ENCODE data around the gene UBA7. TPM values are rescaled to one million over a fixed set of nuclear protein-coding genes. Genes with fewer than 3 reads are reported as not detected.

The UBA7 gene
- polyA plus RNA-seq, 1 of the 3 experiments (the other 2 are of a cell fraction): 22.6 TPM

GRCh38 chr3:49757197-49757596 is 56.6 kb downstream of the UBA7 start:
- Histone ChIP-seq H3K9me2 (0 out of 2 replicates have a peak, but pooled peaks cover 2% of the 10 kb centered on the region), H3K9ac (no peak overlapping the region), H3K9me3 (no peaks in the 10 kb centered on the region), H3K36me3 (replicated peaks in 1 of 2; ENCODE audit: control insufficient read depth in 1 of 2, insufficient read depth in 2 of 2, low read length in 1 of 2) (peaks cover 0 to 3% of the 10 kb centered on the region in 2 experiments), H3K79me2 (ENCODE audit: insufficient read depth) (peaks cover 97% of the 10 kb centered on the region), H3K27ac (ENCODE audit: low read depth in 2 of 2, low read length in 1 of 2) (no peak overlapping the region), H4K20me1 (ENCODE audit: insufficient read depth) (peaks cover 74% of the 10 kb centered on the region), H3K4me1 (ENCODE audit: control insufficient read depth in 1 of 2, insufficient read depth in 2 of 2, low read depth in 1 of 2, low read length in 1 of 2) (no peaks in the 10 kb centered on the region), H3K4me2 (no peak overlapping the region), H3K27me3 (ENCODE audit: insufficient read depth) (no peaks in the 10 kb centered on the region), H3F3A (replicated peaks; ENCODE audit: insufficient read depth) (no peaks in the 10 kb centered on the region), H2AFZ (ENCODE audit: low read depth) (no peak overlapping the region), H3K4me3 (ENCODE audit: low read depth in 2 of 2, low read length in 1 of 2) (no peak overlapping the region)
- DNase-seq: no peak
- TF ChIP-seq YY1 (IDR thresholded peaks at IDR 0.05; ENCODE audit: low read depth) (no peak), CTCF (IDR thresholded peaks at IDR 0.05) (no peak), PBX3 (IDR thresholded peaks at IDR 0.05) (no peak), MXI1 (IDR thresholded peaks at IDR 0.05; ENCODE audit: low read depth, low read length) (no peak), SIN3A (IDR thresholded peaks at IDR 0.05; ENCODE audit: borderline replicate concordance, low read depth, low read length) (no peak), TAF1 (IDR thresholded peaks at IDR 0.05; ENCODE audit: borderline replicate concordance, low read depth, low read length) (no peak), SMC3 (IDR thresholded peaks at IDR 0.05; ENCODE audit: low read depth, low read length) (no peak)
- POLR2A ChIA-PET: no interaction called here
- CTCF ChIA-PET: no interaction called here
- 86% methylated on average over 2 of the region's 2 CpGs for WGBS (ENCODE audit: low lambda C conversion rate)

GRCh38 chr3:49756036-49756435 is 57.7 kb downstream of the UBA7 start:
- H3K4me3 ChIP-seq (ENCODE audit: low read depth in 2 of 2, low read length in 1 of 2): no peak overlapping the region
- CTCF ChIA-PET: interaction anchor here (1.0 to 1.4 kb wide), 4 partner anchors 14 to 83 kb away, joined by 3 to 6 read pairs (median 4); partner anchors contain the start of genes AMIGO3 and CDHR4
- no peak overlapping the region for H3K4me2 ChIP-seq
- H3K9me3 ChIP-seq: no peaks in the 10 kb centered on the region
- H3K4me1 ChIP-seq (ENCODE audit: control insufficient read depth in 1 of 2, insufficient read depth in 2 of 2, low read depth in 1 of 2, low read length in 1 of 2): no peaks in the 10 kb centered on the region
- 91% methylated on average over 1 of the region's 1 CpG for WGBS (ENCODE audit: low lambda C conversion rate)
- POLR2A ChIA-PET: no interaction called here
- H3K9ac ChIP-seq: no peak overlapping the region
- TF ChIP-seq ELF1 (IDR thresholded peaks at IDR 0.05) (no peak), RCOR1 (IDR thresholded peaks at IDR 0.05; ENCODE audit: low read length) (no peak), PBX3 (IDR thresholded peaks at IDR 0.05) (no peak), TEAD4 (IDR thresholded peaks at IDR 0.05; ENCODE audit: borderline replicate concordance, insufficient read depth) (no peak), FOXM1 (IDR thresholded peaks at IDR 0.05; ENCODE audit: low read depth) (no peak), ZBTB33 (IDR thresholded peaks at IDR 0.05; ENCODE audit: borderline replicate concordance, low read depth) (no peak), NFIC (IDR thresholded peaks at IDR 0.05; ENCODE audit: borderline replicate concordance) (no peak), MXI1 (IDR thresholded peaks at IDR 0.05; ENCODE audit: low read depth, low read length) (no peak), EP300 (IDR thresholded peaks at IDR 0.05; ENCODE audit: borderline replicate concordance in 1 of 2, low read depth in 1 of 2, low read length in 1 of 2) (no peak), POLR2AphosphoS5 (IDR thresholded peaks at IDR 0.05; ENCODE audit: low read depth, low read length) (no peak), SIN3A (IDR thresholded peaks at IDR 0.05; ENCODE audit: borderline replicate concordance, low read depth, low read length) (no peak), RFX5 (IDR thresholded peaks at IDR 0.05; ENCODE audit: low read length) (no peak), JUND (IDR thresholded peaks at IDR 0.05) (no peak)
- H3K79me2 ChIP-seq (ENCODE audit: insufficient read depth): peaks cover 97% of the 10 kb centered on the region
- H3K27me3 ChIP-seq (ENCODE audit: insufficient read depth): no peaks in the 10 kb centered on the region
- peaks cover 0 to 3% of the 10 kb centered on the region in 2 experiments for H3K36me3 ChIP-seq (replicated peaks in 1 of 2; ENCODE audit: control insufficient read depth in 1 of 2, insufficient read depth in 2 of 2, low read length in 1 of 2)
- H3K9me2 ChIP-seq: 0 out of 2 replicates have a peak, but pooled peaks cover 2% of the 10 kb centered on the region
- no peak overlapping the region for H3K27ac ChIP-seq (ENCODE audit: low read depth in 2 of 2, low read length in 1 of 2)
- no peak for DNase-seq
- no peak overlapping the region for H2AFZ ChIP-seq (ENCODE audit: low read depth)
- H3F3A ChIP-seq (replicated peaks; ENCODE audit: insufficient read depth): no peaks in the 10 kb centered on the region
- H4K20me1 ChIP-seq (ENCODE audit: insufficient read depth): peaks cover 80% of the 10 kb centered on the region

All from SK-N-SH (cell line).